MM.1S (cell line): Measurements from ENCODE around the gene TARBP2.

Source experiments
- DNase-seq: peaks from one replicate; pipeline ENCODE4 v3.0.0-alpha.2; 2015
- H2AFZ ChIP-seq: fragments of 300-600 bp; sonication (generic); 2 replicates; pipeline ENCODE4 v1.6.0; 2016; ENCODE audit warnings: antibody characterized with exemption, low read length
- H3F3A ChIP-seq: fragments of 300-600 bp; sonication (generic); 2 replicates; pipeline ENCODE4 v1.6.1; 2016; ENCODE audit warnings: mild to moderate bottlenecking, antibody characterized with exemption, low read length, moderate library complexity, mixed read lengths; ENCODE audit not compliant: insufficient read depth
- H3K27ac ChIP-seq: fragments of 300-600 bp; sonication (generic); 2 replicates; pipeline ENCODE4 v1.5.1; 2016; ENCODE audit warnings: mild to moderate bottlenecking, low read length
- H3K27me3 ChIP-seq: fragments of 300-600 bp; sonication (generic); replicated peaks from 2 replicates; pipeline ENCODE4 v1.6.0; 2016; ENCODE audit warnings: low read length; ENCODE audit not compliant: insufficient read depth
- H3K36me3 ChIP-seq: fragments of 300-600 bp; sonication (generic); replicated peaks from 2 replicates; pipeline ENCODE4 v1.6.1; 2016; ENCODE audit warnings: mild to moderate bottlenecking, low read length, mixed read lengths; ENCODE audit not compliant: insufficient read depth
- H3K4me1 ChIP-seq: fragments of 300-600 bp; sonication (generic); 2 replicates; pipeline ENCODE4 v1.6.1; 2016; ENCODE audit warnings: low read length, mixed read lengths
- H3K4me2 ChIP-seq: fragments of 300-600 bp; sonication (generic); 2 replicates; pipeline ENCODE4 v1.6.0; 2016; ENCODE audit warnings: low read depth, low read length
- H3K4me3 ChIP-seq: fragments of 300-600 bp; sonication (generic); 2 replicates; pipeline ENCODE4 v1.5.1; 2016; ENCODE audit warnings: low read length, mixed read lengths
- H3K79me2 ChIP-seq: fragments of 300-600 bp; sonication (generic); 2 replicates; pipeline ENCODE4 v1.6.1; 2016; ENCODE audit warnings: mixed run types, low read length, mixed read lengths
- H3K9ac ChIP-seq: fragments of 300-600 bp; sonication (generic); 2 replicates; pipeline ENCODE4 v1.6.1; 2016; ENCODE audit warnings: low read length, mixed read lengths
- H3K9me2 ChIP-seq: fragments of 300-600 bp; sonication (generic); replicated peaks from 2 replicates; pipeline ENCODE4 v1.6.1; 2016; ENCODE audit warnings: mild to moderate bottlenecking, low read length, mixed read lengths; ENCODE audit not compliant: insufficient read depth
- H3K9me3 ChIP-seq: fragments of 300-600 bp; sonication (generic); replicated peaks from 2 replicates; pipeline ENCODE4 v1.6.1; 2016; ENCODE audit warnings: mild to moderate bottlenecking, low read length, mixed read lengths; ENCODE audit not compliant: insufficient read depth
- H4K20me1 ChIP-seq: fragments of 300-600 bp; sonication (generic); 2 replicates; pipeline ENCODE4 v1.6.1; 2016; ENCODE audit warnings: mild to moderate bottlenecking, low read length, moderate library complexity, mixed read lengths; ENCODE audit not compliant: insufficient read depth
- EZH2 ChIP-seq: fragments of 300-600 bp; sonication (generic); optimal IDR thresholded peaks from 2 replicates; pipeline ENCODE3; 2017; ENCODE audit warnings: low read depth, mild to moderate bottlenecking, antibody characterized with exemption, low read length, mixed read lengths
- EZH2phosphoT487 ChIP-seq: fragments of 300-600 bp; sonication (generic); IDR thresholded peaks from 2 replicates; pipeline ENCODE4 v1.6.1; 2018; ENCODE audit warnings: antibody characterized with exemption, low read length
- TF ChIP-seq, protein P1 (sequence below): fragments of 300-600 bp; sonication (generic); IDR thresholded peaks from 2 replicates; pipeline ENCODE4 v1.5.1; 2016; ENCODE audit warnings: antibody characterized with exemption, low read length, mixed read lengths

TARBP2 gene

GRCh38 chr12:53523131-53523530 lies 22.0 kb downstream of the TARBP2 start:
- Histone ChIP-seq H4K20me1 (no peaks in the 10 kb centered on the region), H3K9me3 (no peaks in the 10 kb centered on the region), H3K4me2 (no peak overlapping the region), H3K79me2 (no peaks in the 10 kb centered on the region), H3K27me3 (no peaks in the 10 kb centered on the region), H3K27ac (no peak overlapping the region), H3F3A (no peaks in the 10 kb centered on the region), H3K4me1 (no peaks in the 10 kb centered on the region), H3K4me3 (no peak overlapping the region), H3K9me2 (no peaks in the 10 kb centered on the region), H3K36me3 (no peaks in the 10 kb centered on the region; the same call in 1 of the 2 replicates), H2AFZ (no peak overlapping the region), H3K9ac (no peak overlapping the region)
- TF ChIP-seq EZH2phosphoT487 (no peak), EZH2 (no peak)
- TF ChIP-seq, protein P1, sequence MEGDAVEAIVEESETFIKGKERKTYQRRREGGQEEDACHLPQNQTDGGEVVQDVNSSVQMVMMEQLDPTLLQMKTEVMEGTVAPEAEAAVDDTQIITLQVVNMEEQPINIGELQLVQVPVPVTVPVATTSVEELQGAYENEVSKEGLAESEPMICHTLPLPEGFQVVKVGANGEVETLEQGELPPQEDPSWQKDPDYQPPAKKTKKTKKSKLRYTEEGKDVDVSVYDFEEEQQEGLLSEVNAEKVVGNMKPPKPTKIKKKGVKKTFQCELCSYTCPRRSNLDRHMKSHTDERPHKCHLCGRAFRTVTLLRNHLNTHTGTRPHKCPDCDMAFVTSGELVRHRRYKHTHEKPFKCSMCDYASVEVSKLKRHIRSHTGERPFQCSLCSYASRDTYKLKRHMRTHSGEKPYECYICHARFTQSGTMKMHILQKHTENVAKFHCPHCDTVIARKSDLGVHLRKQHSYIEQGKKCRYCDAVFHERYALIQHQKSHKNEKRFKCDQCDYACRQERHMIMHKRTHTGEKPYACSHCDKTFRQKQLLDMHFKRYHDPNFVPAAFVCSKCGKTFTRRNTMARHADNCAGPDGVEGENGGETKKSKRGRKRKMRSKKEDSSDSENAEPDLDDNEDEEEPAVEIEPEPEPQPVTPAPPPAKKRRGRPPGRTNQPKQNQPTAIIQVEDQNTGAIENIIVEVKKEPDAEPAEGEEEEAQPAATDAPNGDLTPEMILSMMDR, result no peak
- no peak for DNase-seq

- DNase-seq, result no peak
- Histone ChIP-seq H2AFZ (no peak overlapping the region), H3F3A (no peaks in the 10 kb centered on the region), H3K9ac (no peak overlapping the region), H3K79me2 (no peaks in the 10 kb centered on the region), H3K27ac (no peak overlapping the region), H3K27me3 (no peaks in the 10 kb centered on the region), H3K4me2 (no peak overlapping the region), H3K9me3 (no peaks in the 10 kb centered on the region), H4K20me1 (no peaks in the 10 kb centered on the region), H3K4me3 (no peak overlapping the region), H3K4me1 (no peaks in the 10 kb centered on the region), H3K36me3 (no peaks in the 10 kb centered on the region; the same call in 1 of the 2 replicates), H3K9me2 (no peaks in the 10 kb centered on the region)
- TF ChIP-seq EZH2 (no peak), EZH2phosphoT487 (no peak)
- TF ChIP-seq, protein P1, result no peak
These were observed 23.4 kb downstream of the TARBP2 start for GRCh38 chr12:53524476-53524875.

GRCh38 chr12:53530061-53530460 lies 29.0 kb downstream of the TARBP2 start:
- H3K4me3 ChIP-seq, result no peak overlapping the region
- no peaks in the 10 kb centered on the region for H4K20me1 ChIP-seq
- DNase-seq, result no peak
- H3K27me3 ChIP-seq, result no peaks in the 10 kb centered on the region
- no peak overlapping the region for H2AFZ ChIP-seq
- H3K9me3 ChIP-seq, result no peaks in the 10 kb centered on the region
- no peak for TF ChIP-seq EZH2phosphoT487
- no peak for TF ChIP-seq EZH2
- TF ChIP-seq, protein P1, result no peak
- no peaks in the 10 kb centered on the region for H3K4me1 ChIP-seq
- H3K27ac ChIP-seq, result no peak overlapping the region
- H3K9ac ChIP-seq, result no peak overlapping the region
- H3K4me2 ChIP-seq, result no peak overlapping the region
- H3F3A ChIP-seq, result no peaks in the 10 kb centered on the region
- H3K9me2 ChIP-seq, result no peaks in the 10 kb centered on the region
- H3K79me2 ChIP-seq, result no peaks in the 10 kb centered on the region
- H3K36me3 ChIP-seq, result no peaks in the 10 kb centered on the region
